ENCODE results near the gene MYO1B.

DNA sequence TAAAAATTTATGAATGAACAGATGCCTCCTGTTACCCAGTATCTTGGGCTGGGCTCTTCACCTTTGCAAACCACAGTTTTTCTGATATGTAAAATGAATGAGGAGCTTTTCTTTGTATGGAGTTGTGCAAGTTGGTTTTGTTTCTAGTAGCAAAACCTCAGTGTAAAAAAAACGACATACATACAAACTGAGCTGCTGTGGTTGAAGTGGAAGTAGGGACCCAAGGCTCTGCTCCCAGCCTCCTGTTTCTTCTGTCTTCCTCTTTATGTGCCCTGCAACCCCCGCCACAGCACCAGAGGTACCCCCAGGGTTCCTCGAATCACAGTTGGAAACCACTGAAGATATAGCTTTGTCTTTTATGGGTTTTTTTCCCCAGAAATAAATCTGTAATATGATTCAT is 118.1 kb downstream of the MYO1B start:
- TF ChIP-seq, protein P1, sequence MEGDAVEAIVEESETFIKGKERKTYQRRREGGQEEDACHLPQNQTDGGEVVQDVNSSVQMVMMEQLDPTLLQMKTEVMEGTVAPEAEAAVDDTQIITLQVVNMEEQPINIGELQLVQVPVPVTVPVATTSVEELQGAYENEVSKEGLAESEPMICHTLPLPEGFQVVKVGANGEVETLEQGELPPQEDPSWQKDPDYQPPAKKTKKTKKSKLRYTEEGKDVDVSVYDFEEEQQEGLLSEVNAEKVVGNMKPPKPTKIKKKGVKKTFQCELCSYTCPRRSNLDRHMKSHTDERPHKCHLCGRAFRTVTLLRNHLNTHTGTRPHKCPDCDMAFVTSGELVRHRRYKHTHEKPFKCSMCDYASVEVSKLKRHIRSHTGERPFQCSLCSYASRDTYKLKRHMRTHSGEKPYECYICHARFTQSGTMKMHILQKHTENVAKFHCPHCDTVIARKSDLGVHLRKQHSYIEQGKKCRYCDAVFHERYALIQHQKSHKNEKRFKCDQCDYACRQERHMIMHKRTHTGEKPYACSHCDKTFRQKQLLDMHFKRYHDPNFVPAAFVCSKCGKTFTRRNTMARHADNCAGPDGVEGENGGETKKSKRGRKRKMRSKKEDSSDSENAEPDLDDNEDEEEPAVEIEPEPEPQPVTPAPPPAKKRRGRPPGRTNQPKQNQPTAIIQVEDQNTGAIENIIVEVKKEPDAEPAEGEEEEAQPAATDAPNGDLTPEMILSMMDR (IDR thresholded peaks at IDR 0.05; ENCODE audit: low read depth, low read length), result no peak
- no peak for TF ChIP-seq EZH2phosphoT487 (IDR thresholded peaks at IDR 0.05; ENCODE audit: low read depth)

Measured in OCI-LY3 (cell line).